22Rv1 (cell line): ENCODE data around the gene DAGLA.

Experiments
- ZFX ChIP-seq: fragments of 450-650 bp; IDR thresholded peaks from 2 replicates; pipeline ENCODE4 v1.6.1; 2017; ENCODE audit warnings: antibody characterized with exemption, borderline replicate concordance
- TF ChIP-seq, protein P1 (sequence below): fragments of 450-650 bp; IDR thresholded peaks from 2 replicates; pipeline ENCODE4 v1.5.1; 2017; ENCODE audit warnings: mild to moderate bottlenecking

DNA sequence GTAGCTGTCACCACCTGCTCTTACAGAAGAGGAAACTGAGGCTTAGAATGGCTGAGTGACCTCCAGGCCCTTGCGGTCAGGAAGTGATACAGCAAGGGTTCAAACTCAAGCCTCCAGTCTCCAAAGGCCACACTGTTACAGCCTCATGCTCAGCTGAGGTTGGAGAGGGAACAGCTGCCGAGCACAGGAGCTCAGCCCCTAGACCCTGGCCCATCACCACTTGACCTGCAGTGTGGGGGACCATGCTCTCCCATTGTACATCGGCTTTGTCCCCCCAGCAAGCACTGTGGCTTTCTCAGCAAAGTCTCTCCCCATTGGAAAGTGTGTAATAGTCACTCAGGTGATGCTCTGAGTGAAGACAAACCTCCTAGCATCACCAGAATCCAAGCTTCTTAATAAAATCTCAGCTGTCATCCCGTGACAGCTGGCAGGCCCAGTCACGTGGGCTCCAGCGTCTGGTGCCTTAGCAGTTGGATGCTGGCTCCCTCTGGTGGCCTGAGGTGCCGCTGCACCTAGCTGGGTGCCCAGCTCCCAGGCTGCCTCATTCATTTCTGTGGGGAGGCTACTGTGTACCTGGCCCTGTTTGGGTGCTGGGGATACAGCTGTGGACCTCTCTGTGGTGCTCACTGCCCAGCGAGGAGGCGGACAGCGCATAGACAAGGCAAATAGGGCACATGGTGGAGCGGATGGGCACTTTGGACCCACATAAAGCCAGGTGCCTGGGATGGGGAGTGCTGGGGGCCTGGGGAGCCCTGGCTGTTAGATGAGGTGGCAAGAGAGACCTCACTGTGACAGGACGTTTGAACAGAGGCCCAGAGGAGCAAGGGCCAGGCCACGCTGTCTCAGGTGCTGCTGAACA, 53.2 kb downstream of the DAGLA start:
- TF ChIP-seq, protein P1, sequence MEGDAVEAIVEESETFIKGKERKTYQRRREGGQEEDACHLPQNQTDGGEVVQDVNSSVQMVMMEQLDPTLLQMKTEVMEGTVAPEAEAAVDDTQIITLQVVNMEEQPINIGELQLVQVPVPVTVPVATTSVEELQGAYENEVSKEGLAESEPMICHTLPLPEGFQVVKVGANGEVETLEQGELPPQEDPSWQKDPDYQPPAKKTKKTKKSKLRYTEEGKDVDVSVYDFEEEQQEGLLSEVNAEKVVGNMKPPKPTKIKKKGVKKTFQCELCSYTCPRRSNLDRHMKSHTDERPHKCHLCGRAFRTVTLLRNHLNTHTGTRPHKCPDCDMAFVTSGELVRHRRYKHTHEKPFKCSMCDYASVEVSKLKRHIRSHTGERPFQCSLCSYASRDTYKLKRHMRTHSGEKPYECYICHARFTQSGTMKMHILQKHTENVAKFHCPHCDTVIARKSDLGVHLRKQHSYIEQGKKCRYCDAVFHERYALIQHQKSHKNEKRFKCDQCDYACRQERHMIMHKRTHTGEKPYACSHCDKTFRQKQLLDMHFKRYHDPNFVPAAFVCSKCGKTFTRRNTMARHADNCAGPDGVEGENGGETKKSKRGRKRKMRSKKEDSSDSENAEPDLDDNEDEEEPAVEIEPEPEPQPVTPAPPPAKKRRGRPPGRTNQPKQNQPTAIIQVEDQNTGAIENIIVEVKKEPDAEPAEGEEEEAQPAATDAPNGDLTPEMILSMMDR = peak; percentile 99
- no peak for TF ChIP-seq ZFX
